Sigmoid colon (tissue), 4 donors: ENCODE measurements around the gene GALNT17.

ENCODE experiments used
- CTCF ChIP-seq, 4 experiments: fragments of 450-650 bp in 3 of 4; fragments of 200-600 bp in 1 of 4; IDR thresholded peaks; one replicate each; pipeline ENCODE4 v1.5.1; 2016 to 2019; ENCODE audit warnings: antibody characterized with exemption in 4 of 4, mild to moderate bottlenecking in 3 of 4, moderate library complexity in 2 of 4
- POLR2A ChIP-seq, 2 donors: fragments of 450-650 bp; IDR thresholded peaks; one replicate each; pipeline ENCODE4 v1.6.1; 2016; ENCODE audit warnings: antibody characterized with exemption in 2 of 2, mild to moderate bottlenecking in 2 of 2, moderate library complexity in 2 of 2
- POLR2AphosphoS5 ChIP-seq, 4 donors: sonication (generic); formaldehyde crosslinking; IDR thresholded peaks; one replicate each; pipeline ENCODE4 v1.6.1; 2017; ENCODE audit warnings: antibody characterized with exemption in 4 of 4

DNA sequence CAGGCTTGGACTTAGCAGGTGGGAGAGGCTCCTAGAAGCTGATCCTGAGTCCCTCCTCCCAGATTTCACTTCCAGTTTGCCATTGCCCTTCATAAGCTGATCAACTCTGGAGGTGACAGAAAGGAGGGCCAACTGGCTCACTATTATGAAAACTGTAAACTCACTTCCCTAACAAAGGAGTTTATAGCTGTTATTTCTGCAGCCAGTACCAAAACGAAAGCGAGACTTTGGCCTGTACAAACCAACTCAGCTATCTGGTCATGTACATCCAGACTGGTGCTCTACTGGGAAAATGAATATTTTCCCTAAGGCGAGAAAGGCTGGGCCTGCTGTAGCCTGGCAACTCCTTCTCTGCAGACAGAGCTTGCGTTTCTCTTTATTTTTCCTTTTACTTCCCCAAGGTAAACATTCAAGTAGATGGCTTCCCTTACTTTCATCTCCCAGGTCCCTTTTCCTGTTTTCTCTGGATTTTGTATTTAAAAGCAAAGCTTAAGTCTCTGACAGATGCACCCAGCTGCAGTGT, 54.7 kb downstream of the GALNT17 start:
- TF ChIP-seq CTCF (IDR thresholded peaks at IDR 0.05) (no peak), POLR2A (IDR thresholded peaks at IDR 0.05) (no peak), POLR2AphosphoS5 (IDR thresholded peaks at IDR 0.05) (no peak)
